HG02763 (cell line): ENCODE data around the gene IGF1R.

ENCODE experiments used
- ATAC-seq: cut with Tn5 transposase; IDR thresholded peaks from one replicate; pipeline ENCODE4 v1.9.1; 2021; ENCODE audit warnings: mild to moderate bottlenecking, moderate library complexity; ENCODE audit not compliant: unreplicated experiment

IGF1R gene

GRCh38 chr15:98723195-98723594 lies 74.9 kb downstream of the IGF1R start:
- no peak for ATAC-seq

GRCh38 chr15:98724048-98724447 lies 75.7 kb downstream of the IGF1R start:
- no peak for ATAC-seq

- ATAC-seq: no peak
Observed at GRCh38 chr15:98724494-98724893, 76.2 kb downstream of the IGF1R start.

- no peak for ATAC-seq
Observed at GRCh38 chr15:98725874-98726273, 77.5 kb downstream of the IGF1R start.

- no peak for ATAC-seq
Observed at GRCh38 chr15:98727115-98728040, 79.0 kb downstream of the IGF1R start.

GRCh38 chr15:98728082-98728810 lies 79.9 kb downstream of the IGF1R start:
- no peak for ATAC-seq

GRCh38 chr15:98728811-98729160 lies 80.4 kb downstream of the IGF1R start:
- no peak for ATAC-seq

GRCh38 chr15:98729446-98730042 lies 81.2 kb downstream of the IGF1R start:
- no peak for ATAC-seq

- ATAC-seq: no peak
Observed at GRCh38 chr15:98730860-98731711, 82.7 kb downstream of the IGF1R start.

GRCh38 chr15:98731712-98732450 lies 83.5 kb downstream of the IGF1R start:
- no peak for ATAC-seq

- no peak for ATAC-seq
Observed at GRCh38 chr15:98733098-98733497, 84.8 kb downstream of the IGF1R start.

GRCh38 chr15:98734466-98735199 lies 86.3 kb downstream of the IGF1R start:
- no peak for ATAC-seq

GRCh38 chr15:98735304-98735703 lies 87.0 kb downstream of the IGF1R start:
- no peak for ATAC-seq

- no peak for ATAC-seq
Observed at GRCh38 chr15:98735895-98736617, 87.7 kb downstream of the IGF1R start.

- no peak for ATAC-seq
Observed at GRCh38 chr15:98737159-98737558, 88.8 kb downstream of the IGF1R start.

GRCh38 chr15:98737721-98738120 lies 89.4 kb downstream of the IGF1R start:
- ATAC-seq: no peak

- no peak for ATAC-seq
Observed at GRCh38 chr15:98738689-98739401, 90.5 kb downstream of the IGF1R start.

- no peak for ATAC-seq
Observed at GRCh38 chr15:98740295-98740694, 92.0 kb downstream of the IGF1R start.
